GM12801 (cell line): ENCODE data around the gene CRIM1.

Source experiments
- TF ChIP-seq, protein P1 (sequence below): IDR thresholded peaks from one replicate; pipeline ENCODE4 v1.5.1; 2011; ENCODE audit warnings: control low read depth; ENCODE audit not compliant: insufficient read length; ENCODE audit errors: extremely low read depth

Gene CRIM1

DNA sequence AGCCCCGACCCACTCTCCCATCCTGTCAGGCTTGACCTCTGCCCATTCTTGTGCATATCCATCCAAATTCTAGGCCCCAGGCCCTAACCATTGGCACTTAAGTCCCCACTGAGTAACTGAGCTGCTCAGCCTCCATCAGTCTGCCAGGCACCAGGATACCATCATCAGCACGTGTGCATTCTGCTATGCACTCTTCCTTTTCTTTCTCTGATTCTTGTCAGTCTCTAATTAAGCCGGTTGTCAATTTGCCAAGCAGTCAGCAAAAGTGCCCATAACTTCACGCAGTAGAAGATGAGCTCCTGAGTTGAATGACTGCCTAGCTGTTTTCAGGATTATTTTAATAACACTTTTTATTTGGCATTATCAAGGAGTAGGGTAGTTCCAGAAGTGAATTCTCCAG is 135.2 kb downstream of the CRIM1 start:
- TF ChIP-seq, protein P1, sequence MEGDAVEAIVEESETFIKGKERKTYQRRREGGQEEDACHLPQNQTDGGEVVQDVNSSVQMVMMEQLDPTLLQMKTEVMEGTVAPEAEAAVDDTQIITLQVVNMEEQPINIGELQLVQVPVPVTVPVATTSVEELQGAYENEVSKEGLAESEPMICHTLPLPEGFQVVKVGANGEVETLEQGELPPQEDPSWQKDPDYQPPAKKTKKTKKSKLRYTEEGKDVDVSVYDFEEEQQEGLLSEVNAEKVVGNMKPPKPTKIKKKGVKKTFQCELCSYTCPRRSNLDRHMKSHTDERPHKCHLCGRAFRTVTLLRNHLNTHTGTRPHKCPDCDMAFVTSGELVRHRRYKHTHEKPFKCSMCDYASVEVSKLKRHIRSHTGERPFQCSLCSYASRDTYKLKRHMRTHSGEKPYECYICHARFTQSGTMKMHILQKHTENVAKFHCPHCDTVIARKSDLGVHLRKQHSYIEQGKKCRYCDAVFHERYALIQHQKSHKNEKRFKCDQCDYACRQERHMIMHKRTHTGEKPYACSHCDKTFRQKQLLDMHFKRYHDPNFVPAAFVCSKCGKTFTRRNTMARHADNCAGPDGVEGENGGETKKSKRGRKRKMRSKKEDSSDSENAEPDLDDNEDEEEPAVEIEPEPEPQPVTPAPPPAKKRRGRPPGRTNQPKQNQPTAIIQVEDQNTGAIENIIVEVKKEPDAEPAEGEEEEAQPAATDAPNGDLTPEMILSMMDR, result no peak

DNA sequence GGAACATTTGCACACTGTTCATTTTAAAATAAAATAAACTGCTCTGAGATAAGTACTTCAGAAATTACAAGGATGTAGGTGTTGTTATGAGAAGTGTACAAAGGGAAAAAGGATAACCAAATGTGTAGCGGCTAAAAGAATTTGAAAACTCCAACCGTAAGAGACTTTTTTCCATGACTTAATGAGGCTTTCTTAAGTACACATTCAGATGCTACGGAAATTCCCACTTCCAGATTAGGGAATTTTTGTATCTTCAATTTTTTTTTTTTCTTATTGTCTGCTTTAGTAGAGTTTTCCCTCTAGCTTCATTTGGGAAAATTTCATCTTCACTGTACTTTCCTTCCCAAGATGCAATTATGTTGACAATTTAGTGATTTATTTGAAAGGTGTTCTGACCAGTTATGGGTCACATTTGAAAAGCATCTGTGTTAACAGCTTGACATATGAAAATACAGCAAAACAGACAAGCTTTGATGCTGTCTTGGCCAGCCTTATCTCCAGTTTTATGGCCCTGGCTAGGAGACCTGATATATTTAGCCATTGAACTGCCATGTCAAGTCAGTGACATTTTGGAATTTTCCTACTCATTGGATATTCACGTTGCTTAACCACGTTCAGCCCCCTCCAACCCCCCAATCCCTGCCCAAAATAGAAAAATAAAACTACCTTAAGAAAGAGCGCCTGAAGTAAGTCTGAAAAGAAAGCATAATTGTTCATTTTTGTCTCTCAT is 136.8 kb downstream of the CRIM1 start:
- TF ChIP-seq, protein P1, result no peak

DNA sequence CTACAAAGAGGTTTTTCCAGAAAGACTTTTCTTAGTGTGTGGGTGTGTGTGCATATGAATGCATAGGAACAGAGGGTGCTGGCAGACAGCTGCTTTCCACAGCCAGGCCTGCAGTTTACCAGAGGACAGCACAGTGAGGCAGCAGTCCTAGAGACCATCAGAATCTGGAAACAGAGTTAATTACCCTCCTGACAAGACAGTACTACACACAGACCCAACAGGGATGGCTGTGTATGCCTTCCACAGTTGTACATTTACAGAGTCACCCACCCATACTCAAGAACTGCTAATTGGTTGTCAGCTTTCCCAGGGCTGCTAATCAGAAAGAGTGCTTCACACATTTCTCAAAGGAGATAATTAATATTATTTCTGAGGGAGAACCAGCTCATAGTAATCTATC is 137.7 kb downstream of the CRIM1 start:
- TF ChIP-seq, protein P1, result no peak

DNA sequence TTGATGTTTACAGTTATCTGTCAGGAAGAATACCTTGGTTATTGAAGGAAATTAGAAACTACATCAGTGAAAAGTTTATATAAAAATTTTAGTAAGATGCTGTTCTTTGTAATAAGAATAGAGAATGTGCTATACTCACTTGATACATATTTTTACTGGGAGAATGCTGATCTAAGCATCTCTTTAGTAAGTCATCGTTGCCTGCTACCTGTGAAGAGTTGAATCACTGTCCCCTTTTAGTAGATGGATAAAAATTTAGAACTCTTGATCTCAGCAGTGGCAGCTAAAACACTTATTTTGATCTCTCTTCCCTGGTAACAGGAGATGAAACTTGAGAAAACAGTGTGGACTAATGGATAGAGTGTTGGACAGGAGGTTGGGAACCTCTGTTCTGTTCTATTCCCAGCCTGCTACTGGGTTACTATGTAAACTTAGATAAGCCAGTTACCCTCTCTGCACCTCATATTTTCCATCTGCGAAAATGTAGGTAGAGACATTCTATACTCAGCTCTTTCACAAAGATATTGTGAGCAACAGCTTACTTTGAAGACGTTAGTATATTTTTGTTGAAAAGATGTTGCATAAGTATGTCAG is 142.1 kb downstream of the CRIM1 start:
- TF ChIP-seq, protein P1, result no peak

DNA sequence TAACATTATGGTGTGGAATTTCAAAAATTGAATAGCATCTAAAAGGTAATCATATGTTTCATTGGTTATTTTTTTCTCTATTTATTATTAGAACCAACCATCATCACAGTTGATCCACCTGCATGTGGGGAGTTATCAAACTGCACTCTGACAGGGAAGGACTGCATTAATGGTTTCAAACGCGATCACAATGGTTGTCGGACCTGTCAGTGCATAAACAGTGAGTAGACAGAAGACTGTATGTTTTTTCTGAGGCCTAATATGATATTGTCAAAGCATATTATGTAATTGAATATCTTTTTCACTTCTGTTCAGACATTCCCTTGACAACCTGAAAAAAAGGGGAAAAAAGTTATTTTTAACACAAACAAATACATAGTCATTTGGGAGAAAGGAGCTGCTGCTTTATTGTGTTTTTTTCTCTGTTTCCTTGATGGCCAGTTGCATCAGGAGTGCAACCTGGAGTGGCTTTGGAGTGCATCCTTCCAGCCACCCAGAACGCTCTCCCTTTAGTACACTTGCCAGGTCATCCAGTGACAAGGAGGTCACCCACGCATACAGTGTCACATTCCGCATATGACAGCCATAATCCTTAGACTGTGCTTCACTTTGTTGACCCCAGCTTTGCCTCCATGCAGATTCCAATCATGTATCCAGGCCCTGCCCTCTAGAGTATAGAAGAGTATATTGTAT is 143.7 kb downstream of the CRIM1 start:
- TF ChIP-seq, protein P1, result no peak

DNA sequence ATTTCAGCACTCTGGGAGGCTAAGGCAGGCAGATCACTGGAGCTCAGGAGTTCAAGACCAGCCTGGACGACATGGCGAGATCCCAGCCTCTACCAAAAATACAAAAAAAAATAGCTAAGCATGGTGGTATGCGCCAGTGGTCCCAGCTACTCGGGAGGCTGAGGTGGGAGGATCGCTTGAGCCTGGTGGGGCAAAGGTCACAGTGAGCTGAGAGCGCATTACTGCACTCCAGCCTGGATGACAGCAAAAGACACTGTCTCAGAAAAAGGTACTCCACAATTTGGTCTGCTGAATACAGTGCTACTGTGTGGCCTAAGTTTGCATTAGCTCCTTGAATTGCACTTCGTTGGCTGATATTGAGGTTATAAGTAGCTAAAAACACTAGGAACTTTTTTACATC is 144.5 kb downstream of the CRIM1 start:
- TF ChIP-seq, protein P1, result no peak

DNA sequence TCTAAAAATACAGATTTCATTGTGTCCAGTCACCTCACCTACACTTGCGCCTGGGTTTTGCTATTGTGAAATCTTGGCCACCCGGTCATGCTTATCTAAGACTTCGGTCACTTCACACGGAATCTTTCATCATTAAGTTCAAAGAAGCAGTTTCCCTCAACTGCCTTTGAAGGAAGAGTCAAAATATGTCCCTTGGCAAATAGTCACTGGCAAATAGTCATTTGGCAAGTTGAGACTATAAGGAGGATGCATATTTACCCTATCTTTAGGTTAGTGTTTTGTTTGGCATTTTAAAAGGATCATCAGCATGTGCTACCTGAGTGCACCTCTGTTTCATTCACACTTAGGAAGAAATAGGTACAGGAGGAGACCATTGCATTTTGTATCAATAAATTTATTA is 146.5 kb downstream of the CRIM1 start:
- TF ChIP-seq, protein P1, result no peak
